DND-41 (cell line): ENCODE data around the gene TTLL12.

ENCODE experiments used
- ATAC-seq: fragments of 200-7000 bp; cut with Tn5 transposase; 3 replicates; pipeline ENCODE4 v1.9.1; 2021; ENCODE audit warnings: low read depth; ENCODE audit not compliant: insufficient read depth
- DNase-seq: peaks from one replicate; pipeline ENCODE4 v3.0.0-alpha.2; 2020
- H2AFZ ChIP-seq: 2 replicates; pipeline ENCODE4 v1.6.0; 2012; ENCODE audit warnings: low read depth, low read length
- H3K27ac ChIP-seq: 2 replicates; pipeline ENCODE4 v1.5.1; 2012; ENCODE audit warnings: low read length, inconsistent platforms
- H3K27me3 ChIP-seq: fragments of 200-600 bp; sonication (generic); 2 replicates; pipeline ENCODE4 v1.6.0; 2012; ENCODE audit warnings: low read length, mild to moderate bottlenecking, inconsistent platforms; ENCODE audit not compliant: insufficient read depth, poor library complexity
- H3K36me3 ChIP-seq: 2 replicates; pipeline ENCODE4 v1.5.1; 2012; ENCODE audit warnings: low read length, inconsistent platforms; ENCODE audit not compliant: insufficient read depth
- H3K4me1 ChIP-seq: 2 replicates; pipeline ENCODE4 v1.5.1; 2012; ENCODE audit warnings: mild to moderate bottlenecking, low read length; ENCODE audit not compliant: insufficient read depth
- H3K4me2 ChIP-seq: 2 replicates; pipeline ENCODE4 v1.6.0; 2012; ENCODE audit warnings: mild to moderate bottlenecking, moderate library complexity, low read length, inconsistent platforms; ENCODE audit not compliant: insufficient read depth
- H3K4me3 ChIP-seq, 2 experiments: fragments of 200-600 bp in 1 of 2; shearing (Covaris generic) in 1 of 2; 2 replicates each; pipeline ENCODE4 v1.5.1; 2012 to 2016; ENCODE audit warnings: inconsistent platforms in 2 of 2, low read length in 2 of 2, mild to moderate bottlenecking in 2 of 2, low read depth in 1 of 2, moderate library complexity in 1 of 2
- H3K79me2 ChIP-seq: 2 replicates; pipeline ENCODE4 v1.6.0; 2012; ENCODE audit warnings: low read length, inconsistent platforms; ENCODE audit not compliant: insufficient read depth
- H3K9ac ChIP-seq: 2 replicates; pipeline ENCODE4 v1.6.0; 2012; ENCODE audit warnings: low read depth, mild to moderate bottlenecking, inconsistent platforms, low read length, moderate library complexity
- H3K9me3 ChIP-seq: 2 replicates; pipeline ENCODE4 v1.5.1; 2012; ENCODE audit warnings: low read length, moderate library complexity, mild to moderate bottlenecking, inconsistent platforms; ENCODE audit not compliant: insufficient read depth, severe bottlenecking
- H4K20me1 ChIP-seq: 2 replicates; pipeline ENCODE4 v1.6.0; 2012; ENCODE audit warnings: low read length; ENCODE audit not compliant: insufficient read depth
- EZH2 ChIP-seq: IDR thresholded peaks from 3 replicates; pipeline ENCODE4 v1.6.1; 2012; ENCODE audit warnings: borderline replicate concordance, low read depth, mild to moderate bottlenecking, moderate library complexity, low read length, inconsistent platforms; ENCODE audit not compliant: severe bottlenecking
- TF ChIP-seq, protein P1 (sequence below): IDR thresholded peaks from 2 replicates; pipeline ENCODE4 v1.5.1; 2012; ENCODE audit warnings: borderline replicate concordance, low read length, moderate library complexity, mild to moderate bottlenecking; ENCODE audit not compliant: poor library complexity, severe bottlenecking; ENCODE audit errors: extremely low read depth

TTLL12 gene

DNA sequence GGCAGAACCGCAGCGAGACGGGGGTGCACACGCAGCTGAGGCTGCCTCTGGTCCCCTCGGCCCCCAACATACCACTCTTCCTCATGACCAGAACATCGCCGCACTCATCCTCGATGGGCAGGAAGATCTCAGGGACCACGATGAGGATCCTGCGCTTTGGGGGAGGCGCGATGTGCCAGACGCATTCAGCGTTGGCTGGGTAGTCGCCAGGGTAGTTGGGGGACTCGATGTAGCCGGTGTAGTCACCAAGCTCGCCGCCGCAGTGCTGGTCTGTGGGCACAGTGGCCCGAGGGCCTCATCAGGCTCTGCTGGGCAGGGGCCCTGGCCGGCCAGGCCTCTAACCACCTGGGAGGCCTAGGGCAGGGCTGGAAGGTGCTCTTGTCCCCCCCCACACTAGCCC, 23.0 kb upstream of the TTLL12 start:
- no peak overlapping the region for H3K9ac ChIP-seq
- no peak overlapping the region for H3K4me3 ChIP-seq
- no peak overlapping the region for H3K27ac ChIP-seq
- H3K79me2 ChIP-seq: no peaks in the 10 kb centered on the region
- no peak overlapping the region for H2AFZ ChIP-seq
- TF ChIP-seq, protein P1, sequence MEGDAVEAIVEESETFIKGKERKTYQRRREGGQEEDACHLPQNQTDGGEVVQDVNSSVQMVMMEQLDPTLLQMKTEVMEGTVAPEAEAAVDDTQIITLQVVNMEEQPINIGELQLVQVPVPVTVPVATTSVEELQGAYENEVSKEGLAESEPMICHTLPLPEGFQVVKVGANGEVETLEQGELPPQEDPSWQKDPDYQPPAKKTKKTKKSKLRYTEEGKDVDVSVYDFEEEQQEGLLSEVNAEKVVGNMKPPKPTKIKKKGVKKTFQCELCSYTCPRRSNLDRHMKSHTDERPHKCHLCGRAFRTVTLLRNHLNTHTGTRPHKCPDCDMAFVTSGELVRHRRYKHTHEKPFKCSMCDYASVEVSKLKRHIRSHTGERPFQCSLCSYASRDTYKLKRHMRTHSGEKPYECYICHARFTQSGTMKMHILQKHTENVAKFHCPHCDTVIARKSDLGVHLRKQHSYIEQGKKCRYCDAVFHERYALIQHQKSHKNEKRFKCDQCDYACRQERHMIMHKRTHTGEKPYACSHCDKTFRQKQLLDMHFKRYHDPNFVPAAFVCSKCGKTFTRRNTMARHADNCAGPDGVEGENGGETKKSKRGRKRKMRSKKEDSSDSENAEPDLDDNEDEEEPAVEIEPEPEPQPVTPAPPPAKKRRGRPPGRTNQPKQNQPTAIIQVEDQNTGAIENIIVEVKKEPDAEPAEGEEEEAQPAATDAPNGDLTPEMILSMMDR: no peak
- no peak for TF ChIP-seq EZH2
- no peaks in the 10 kb centered on the region for H3K9me3 ChIP-seq
- H3K36me3 ChIP-seq: no peaks in the 10 kb centered on the region
- H3K4me2 ChIP-seq: no peak overlapping the region
- H3K4me1 ChIP-seq: no peaks in the 10 kb centered on the region
- DNase-seq (no peak), ATAC-seq (no peak)
- no peaks in the 10 kb centered on the region for H4K20me1 ChIP-seq
- H3K27me3 ChIP-seq: no peaks in the 10 kb centered on the region

DNA sequence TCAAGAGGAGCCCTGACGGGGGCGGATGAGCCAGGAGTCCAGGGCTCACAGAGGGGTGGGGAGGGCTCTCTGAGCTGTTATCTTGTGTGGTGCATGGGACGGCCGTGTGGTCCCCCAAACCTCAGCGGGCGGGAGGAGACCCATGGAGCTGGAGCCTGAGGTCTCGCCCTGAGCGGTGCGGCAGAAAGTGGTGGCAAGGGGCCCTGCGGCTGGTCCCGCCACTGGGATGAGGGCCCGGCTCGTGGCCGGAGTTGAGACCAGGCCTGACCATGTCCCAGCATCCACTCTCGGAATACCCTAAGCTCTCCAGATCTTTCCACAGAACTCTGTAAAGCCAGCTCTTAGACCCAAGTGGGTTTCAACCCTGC, 22.6 kb upstream of the TTLL12 start:
- Histone ChIP-seq H3K4me2 (no peak overlapping the region), H3K27me3 (no peaks in the 10 kb centered on the region)
- no peak for TF ChIP-seq EZH2
- TF ChIP-seq, protein P1: no peak

GRCh38 chr22:43208703-43209522, 22.0 kb upstream of the TTLL12 start:
- Histone ChIP-seq H3K4me3 (no peak overlapping the region), H3K36me3 (no peaks in the 10 kb centered on the region), H3K27ac (no peak overlapping the region), H4K20me1 (no peaks in the 10 kb centered on the region), H2AFZ (no peak overlapping the region), H3K79me2 (no peaks in the 10 kb centered on the region), H3K9ac (no peak overlapping the region), H3K9me3 (no peaks in the 10 kb centered on the region), H3K4me2 (no peak overlapping the region), H3K4me1 (no peaks in the 10 kb centered on the region), H3K27me3 (no peaks in the 10 kb centered on the region)
- ATAC-seq: no peak
- TF ChIP-seq, protein P1: no peak
- no peak for TF ChIP-seq EZH2
- no peak for DNase-seq

More for the DNA sequence above, 22.6 kb upstream of the TTLL12 start:
- no peaks in the 10 kb centered on the region for H4K20me1 ChIP-seq
- no peak overlapping the region for H2AFZ ChIP-seq
- no peaks in the 10 kb centered on the region for H3K4me1 ChIP-seq
- no peak overlapping the region for H3K9ac ChIP-seq
- ATAC-seq (no peak), DNase-seq (no peak)
- no peak overlapping the region for H3K27ac ChIP-seq
- H3K36me3 ChIP-seq: no peaks in the 10 kb centered on the region
- no peaks in the 10 kb centered on the region for H3K79me2 ChIP-seq
- H3K4me3 ChIP-seq: no peak overlapping the region
- no peaks in the 10 kb centered on the region for H3K9me3 ChIP-seq
